IMR-90 (cell line): ENCODE results near the gene PDCL3. TPM values are rescaled to one million over a fixed set of nuclear protein-coding genes. Genes with fewer than 3 reads are reported as not detected.

Experiments used
- ATAC-seq: fragments of 200-7000 bp; cut with Tn5 transposase; 2 replicates; pipeline ENCODE4 v1.9.1; 2020; ENCODE audit warnings: low read depth, mild to moderate bottlenecking, moderate library complexity
- BruUV-seq: library from RNA; stranded (reverse); fragments of 400-500 nt; replicated peaks from 2 replicates; lab custom pipeline; 2021; lab: Mats Ljungman, UMichigan
- CTCF ChIA-PET: fragments of 300-600 bp; formaldehyde crosslinking; extraction: SDS; loops from one replicate; lab custom pipeline; 2021; ENCODE audit warnings: antibody characterized with exemption; lab: Yijun Ruan, JAX
- POLR2A ChIA-PET: fragments of 300-600 bp; sonication (Branson Sonifier 250); formaldehyde crosslinking; loops from one replicate; lab custom pipeline; 2022; ENCODE audit warnings: antibody characterized with exemption; ENCODE audit not compliant: unreplicated experiment; lab: Charles Lee
- DNase-seq: peaks from one replicate; pipeline ENCODE4 v3.0.0; 2013
- H2AFZ ChIP-seq: replicated peaks from 2 replicates; pipeline ENCODE3; 2013; ENCODE audit warnings: low read length, mild to moderate bottlenecking; ENCODE audit not compliant: poor library complexity
- H2AK5ac ChIP-seq: 2 replicates; pipeline ENCODE4 v1.6.1; 2013; ENCODE audit warnings: low read depth, low read length, inconsistent platforms
- H2AK9ac ChIP-seq: replicated peaks from 2 replicates; pipeline ENCODE3; 2013; ENCODE audit warnings: mild to moderate bottlenecking, low read depth, low read length, moderate library complexity; ENCODE audit not compliant: poor library complexity
- H2BK120ac ChIP-seq: 2 replicates; pipeline ENCODE4 v1.6.1; 2013; ENCODE audit warnings: low read depth, low read length, inconsistent platforms
- H2BK15ac ChIP-seq: 3 replicates; pipeline ENCODE4 v1.6.1; 2013; ENCODE audit warnings: low read depth, low read length, inconsistent platforms
- H2BK20ac ChIP-seq: 2 replicates; pipeline ENCODE4 v1.6.1; 2013; ENCODE audit warnings: low read depth, mild to moderate bottlenecking, inconsistent platforms, low read length, moderate library complexity
- H2BK5ac ChIP-seq: 2 replicates; pipeline ENCODE4 v1.6.1; 2013; ENCODE audit warnings: mild to moderate bottlenecking, low read depth, low read length, inconsistent platforms; ENCODE audit not compliant: poor library complexity, severe bottlenecking
- H3K14ac ChIP-seq: replicated peaks from 2 replicates; pipeline ENCODE4 v1.6.1; 2013; ENCODE audit warnings: low read depth, low read length, inconsistent platforms
- H3K18ac ChIP-seq: 2 replicates; pipeline ENCODE4 v1.6.1; 2013; ENCODE audit warnings: low read depth, low read length, control low read depth
- H3K23ac ChIP-seq: 2 replicates; pipeline ENCODE4 v1.6.1; 2013; ENCODE audit warnings: low read depth, low read length, inconsistent platforms
- H3K27ac ChIP-seq: 2 replicates; pipeline ENCODE4 v1.5.1; 2013; ENCODE audit warnings: mild to moderate bottlenecking, control low read depth, low read length; ENCODE audit not compliant: insufficient read depth
- H3K27me3 ChIP-seq: 2 replicates; pipeline ENCODE4 v1.6.1; 2013; ENCODE audit warnings: low read length; ENCODE audit not compliant: control insufficient read depth, insufficient read depth
- H3K36me3 ChIP-seq: 2 replicates; pipeline ENCODE4 v1.6.1; 2013; ENCODE audit warnings: low read length, mixed read lengths; ENCODE audit not compliant: control insufficient read depth, insufficient read depth
- H3K4ac ChIP-seq: 2 replicates; pipeline ENCODE4 v1.6.1; 2013; ENCODE audit warnings: low read depth, low read length, inconsistent platforms
- H3K4me1 ChIP-seq: 2 replicates; pipeline ENCODE4 v1.6.1; 2013; ENCODE audit warnings: low read length, mixed read lengths; ENCODE audit not compliant: control insufficient read depth, insufficient read depth
- H3K4me2 ChIP-seq: 2 replicates; pipeline ENCODE4 v1.6.1; 2013; ENCODE audit warnings: low read depth, mild to moderate bottlenecking, control low read depth, low read length, moderate library complexity
- H3K4me3 ChIP-seq: 2 replicates; pipeline ENCODE4 v1.5.1; 2013; ENCODE audit warnings: low read depth, mild to moderate bottlenecking, control low read depth, low read length, moderate library complexity; ENCODE audit not compliant: insufficient read depth
- H3K56ac ChIP-seq: 2 replicates; pipeline ENCODE4 v1.6.1; 2013; ENCODE audit warnings: low read length, inconsistent platforms; ENCODE audit not compliant: insufficient read depth; ENCODE audit errors: extremely low read depth
- H3K79me1 ChIP-seq, 2 experiments: 2 replicates each; pipeline ENCODE4 v1.6.1; 2013; ENCODE audit warnings: low read length in 2 of 2, inconsistent platforms in 1 of 2, low read depth in 1 of 2
- H3K9ac ChIP-seq: 2 replicates; pipeline ENCODE4 v1.6.1; 2013; ENCODE audit warnings: low read depth, low read length, control low read depth
- H3K9me1 ChIP-seq: 2 replicates; pipeline ENCODE4 v1.6.1; 2013; ENCODE audit warnings: low read length, inconsistent platforms; ENCODE audit not compliant: insufficient read depth
- H3K9me3 ChIP-seq: 2 replicates; pipeline ENCODE4 v1.6.1; 2013; ENCODE audit warnings: low read length; ENCODE audit not compliant: control insufficient read depth, insufficient read depth
- H4K20me1 ChIP-seq: 2 replicates; pipeline ENCODE4 v1.6.1; 2013; ENCODE audit warnings: low read length, inconsistent platforms; ENCODE audit not compliant: insufficient read depth
- H4K5ac ChIP-seq: 2 replicates; pipeline ENCODE4 v1.6.1; 2013; ENCODE audit warnings: mild to moderate bottlenecking, low read depth, low read length, control low read depth
- H4K8ac ChIP-seq, 2 experiments: 2 replicates each; pipeline ENCODE4 v1.6.1; 2013; ENCODE audit warnings: low read depth in 2 of 2, low read length in 2 of 2, control low read depth in 1 of 2, inconsistent platforms in 1 of 2
- H4K91ac ChIP-seq: 2 replicates; pipeline ENCODE4 v1.6.1; 2013; ENCODE audit warnings: low read depth, low read length, inconsistent platforms; ENCODE audit not compliant: insufficient read depth
- BHLHE40 ChIP-seq: fragments of 150-350 bp; IDR thresholded peaks from 2 replicates; pipeline ENCODE4 v1.6.1; 2016; ENCODE audit warnings: mild to moderate bottlenecking, low read depth, low read length
- CEBPB ChIP-seq: IDR thresholded peaks from 2 replicates; pipeline ENCODE4 v1.6.1; 2012; ENCODE audit warnings: low read depth, low read length, improper control_type of control experiment
- CHD1 ChIP-seq: IDR thresholded peaks from 2 replicates; pipeline ENCODE4 v1.6.1; 2012; ENCODE audit warnings: low read depth, low read length, improper control_type of control experiment
- FOS ChIP-seq: fragments of 150-350 bp; IDR thresholded peaks from 2 replicates; pipeline ENCODE4 v1.6.1; 2016; ENCODE audit warnings: low read depth, low read length
- MAFK ChIP-seq: IDR thresholded peaks from 2 replicates; pipeline ENCODE4 v1.6.1; 2012; ENCODE audit warnings: low read depth, low read length, improper control_type of control experiment
- MAZ ChIP-seq: IDR thresholded peaks from 2 replicates; pipeline ENCODE4 v1.6.1; 2012; ENCODE audit warnings: low read depth, mild to moderate bottlenecking, low read length, improper control_type of control experiment, moderate library complexity, borderline replicate concordance
- MXI1 ChIP-seq: IDR thresholded peaks from 2 replicates; pipeline ENCODE4 v1.6.1; 2012; ENCODE audit warnings: low read depth, mild to moderate bottlenecking, low read length, moderate library complexity, borderline replicate concordance
- NFE2L2 ChIP-seq: fragments of 150-350 bp; IDR thresholded peaks from 2 replicates; pipeline ENCODE4 v1.6.1; 2016; ENCODE audit warnings: low read depth, mild to moderate bottlenecking, low read length
- POLR2A ChIP-seq: IDR thresholded peaks from 2 replicates; pipeline ENCODE4 v1.6.1; 2012; ENCODE audit warnings: mild to moderate bottlenecking, low read depth, low read length
- RAD21 ChIP-seq: IDR thresholded peaks from 2 replicates; pipeline ENCODE4 v1.6.1; 2012; ENCODE audit warnings: low read length, improper control_type of control experiment
- RCOR1 ChIP-seq: IDR thresholded peaks from 2 replicates; pipeline ENCODE4 v1.6.1; 2012; ENCODE audit warnings: mild to moderate bottlenecking, low read length, improper control_type of control experiment; ENCODE audit not compliant: insufficient replicate concordance
- RFX5 ChIP-seq: IDR thresholded peaks from 2 replicates; pipeline ENCODE4 v1.8.0; 2012; ENCODE audit warnings: low read depth, mild to moderate bottlenecking, low read length, moderate library complexity
- SMC3 ChIP-seq: fragments of 150-350 bp; IDR thresholded peaks from 2 replicates; pipeline ENCODE4 v1.6.1; 2016; ENCODE audit warnings: low read depth, mild to moderate bottlenecking, antibody characterized with exemption, low read length, moderate library complexity
- USF2 ChIP-seq: fragments of 150-350 bp; IDR thresholded peaks from 2 replicates; pipeline ENCODE4 v1.6.1; 2017; ENCODE audit warnings: mild to moderate bottlenecking, antibody characterized with exemption, low read length, low read depth
- WGBS, 2 experiments: methylation state at CpG; one replicate each; pipeline versions ENCODE4 v1.1.5 to v1.1.7; 2013; ENCODE audit warnings: missing lambda C conversion rate in 2 of 2; ENCODE audit not compliant: insufficient read length in 1 of 2; ENCODE audit errors: extremely low coverage in 2 of 2; 5-methylcytosine and 5-hydroxymethylcytosine counted together
- dilution Hi-C: fragments of 300-500 bp; cut with HindIII; formaldehyde crosslinking; loops from one replicate; pipeline ENCODE4 v1.14.3; 2018; ENCODE audit warnings: low sequenced_read_pairs; ENCODE audit not compliant: unreplicated experiment
- in situ Hi-C: fragments of 300-500 bp; cut with MboI; formaldehyde crosslinking; loops from 3 replicates; pipeline ENCODE4 v1.14.3; 2019; ENCODE audit warnings: low sequenced_read_pairs, inconsistent platforms, mixed read lengths
- intact Hi-C: fragments of 100-400 bp; cut with micrococcal nuclease; formaldehyde crosslinking; loops from 2 replicates; pipeline ENCODE4 v1.10.0; 2022
- polyA plus RNA-seq, 3 experiments: library from polyadenylated mRNA; depleted of rRNA; stranded (reverse); fragments of >200 nt; gene quantifications; 2 replicates each; pipeline ENCODE4 v1.2.3, GENCODE V29; 2012; ENCODE audit warnings: low replicate concordance in 1 of 3
- total RNA-seq: library from RNA; depleted of rRNA; stranded (reverse); fragments of >200 nt; gene quantifications from 2 replicates; pipeline ENCODE4 v1.2.3, GENCODE V29; 2012
- TF ChIP-seq, protein P1 (sequence below): fragments of 150-350 bp; IDR thresholded peaks from 2 replicates; pipeline ENCODE4 v1.6.1; 2016; ENCODE audit warnings: low read depth, mild to moderate bottlenecking, low read length, moderate library complexity, borderline replicate concordance
- TF ChIP-seq, protein P2 (sequence below): conservative IDR thresholded peaks from 2 replicates; pipeline ENCODE4 v1.5.1; 2012; ENCODE audit warnings: mild to moderate bottlenecking, low read depth, low read length, improper control_type of control experiment

Gene PDCL3
- total and polyA plus RNA-seq, 2 of the 4 experiments (the other 2 are of a cell fraction), result 9.5 to 26.4 TPM

DNA sequence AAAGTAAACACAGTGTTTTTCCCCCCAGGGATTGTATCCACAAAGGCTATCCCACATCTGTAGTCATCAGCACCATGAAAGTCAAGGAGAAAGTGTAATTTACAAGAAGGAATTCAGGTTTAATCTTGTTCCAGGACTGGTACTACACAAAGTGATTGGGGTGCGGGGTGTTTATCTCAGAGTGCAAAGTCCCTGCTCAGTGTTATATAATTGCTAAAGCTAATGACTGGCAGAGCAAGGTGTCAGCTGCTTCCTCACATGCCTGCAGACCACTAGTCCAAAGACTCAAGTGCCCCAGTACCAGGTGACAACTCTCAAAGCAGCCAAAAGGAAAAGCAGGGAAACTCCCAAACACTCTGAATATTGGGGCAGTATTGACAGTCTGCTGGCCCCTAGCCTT is 40.4 kb upstream of the PDCL3 start:
- WGBS, 2 experiments, result no CpG with 5 or more reads among the region's 1 CpG
- no TSS peak for BruUV-seq
- no peak overlapping the region for H2BK20ac ChIP-seq

More for the DNA sequence above, 40.4 kb upstream of the PDCL3 start:
- H3K56ac ChIP-seq, result no peak overlapping the region
- no peaks in the 10 kb centered on the region for H3K4me1 ChIP-seq
- no peak overlapping the region for H2AK5ac ChIP-seq
- no peak for ATAC-seq
- no peak overlapping the region for H2BK15ac ChIP-seq
- in situ Hi-C loops (no loop called here), dilution Hi-C loops (no loop called here), intact Hi-C loops (no loop called here)
- H3K9ac ChIP-seq, result no peak overlapping the region
- no peaks in the 10 kb centered on the region for H3K9me1 ChIP-seq
- H3K14ac ChIP-seq, result no peak overlapping the region
- no peak overlapping the region for H4K5ac ChIP-seq
- no peaks in the 10 kb centered on the region for H3K9me3 ChIP-seq
- H3K4ac ChIP-seq, result no peak overlapping the region
- no peak overlapping the region for H2BK5ac ChIP-seq
- no peak overlapping the region for H3K4me2 ChIP-seq
- H2BK120ac ChIP-seq, result no peak overlapping the region
- ChIA-PET CTCF (no interaction called here), POLR2A (no interaction called here)
- H2AK9ac ChIP-seq, result no peak overlapping the region
- no peak overlapping the region for H2AFZ ChIP-seq
- H4K20me1 ChIP-seq, result no peaks in the 10 kb centered on the region
- DNase-seq, result no peak
- H4K8ac ChIP-seq, result no peak overlapping the region
- H4K91ac ChIP-seq, result no peak overlapping the region
- no peaks in the 10 kb centered on the region for H3K79me1 ChIP-seq
- H3K27ac ChIP-seq, result no peak overlapping the region
- no peak overlapping the region for H3K23ac ChIP-seq
- no peaks in the 10 kb centered on the region for H3K36me3 ChIP-seq
- TF ChIP-seq CEBPB, result no peak
- TF ChIP-seq RCOR1, result no peak
- TF ChIP-seq BHLHE40, result no peak
- no peak for TF ChIP-seq FOS
- TF ChIP-seq MAFK, result no peak
- no peak for TF ChIP-seq SMC3
- TF ChIP-seq MXI1, result no peak
- TF ChIP-seq CHD1, result no peak
- TF ChIP-seq, protein P1, sequence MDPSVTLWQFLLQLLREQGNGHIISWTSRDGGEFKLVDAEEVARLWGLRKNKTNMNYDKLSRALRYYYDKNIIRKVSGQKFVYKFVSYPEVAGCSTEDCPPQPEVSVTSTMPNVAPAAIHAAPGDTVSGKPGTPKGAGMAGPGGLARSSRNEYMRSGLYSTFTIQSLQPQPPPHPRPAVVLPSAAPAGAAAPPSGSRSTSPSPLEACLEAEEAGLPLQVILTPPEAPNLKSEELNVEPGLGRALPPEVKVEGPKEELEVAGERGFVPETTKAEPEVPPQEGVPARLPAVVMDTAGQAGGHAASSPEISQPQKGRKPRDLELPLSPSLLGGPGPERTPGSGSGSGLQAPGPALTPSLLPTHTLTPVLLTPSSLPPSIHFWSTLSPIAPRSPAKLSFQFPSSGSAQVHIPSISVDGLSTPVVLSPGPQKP, result no peak
- no peak for TF ChIP-seq NFE2L2
- no peak for TF ChIP-seq RAD21
- no peak for TF ChIP-seq RFX5
- no peak for TF ChIP-seq MAZ
- TF ChIP-seq, protein P2, sequence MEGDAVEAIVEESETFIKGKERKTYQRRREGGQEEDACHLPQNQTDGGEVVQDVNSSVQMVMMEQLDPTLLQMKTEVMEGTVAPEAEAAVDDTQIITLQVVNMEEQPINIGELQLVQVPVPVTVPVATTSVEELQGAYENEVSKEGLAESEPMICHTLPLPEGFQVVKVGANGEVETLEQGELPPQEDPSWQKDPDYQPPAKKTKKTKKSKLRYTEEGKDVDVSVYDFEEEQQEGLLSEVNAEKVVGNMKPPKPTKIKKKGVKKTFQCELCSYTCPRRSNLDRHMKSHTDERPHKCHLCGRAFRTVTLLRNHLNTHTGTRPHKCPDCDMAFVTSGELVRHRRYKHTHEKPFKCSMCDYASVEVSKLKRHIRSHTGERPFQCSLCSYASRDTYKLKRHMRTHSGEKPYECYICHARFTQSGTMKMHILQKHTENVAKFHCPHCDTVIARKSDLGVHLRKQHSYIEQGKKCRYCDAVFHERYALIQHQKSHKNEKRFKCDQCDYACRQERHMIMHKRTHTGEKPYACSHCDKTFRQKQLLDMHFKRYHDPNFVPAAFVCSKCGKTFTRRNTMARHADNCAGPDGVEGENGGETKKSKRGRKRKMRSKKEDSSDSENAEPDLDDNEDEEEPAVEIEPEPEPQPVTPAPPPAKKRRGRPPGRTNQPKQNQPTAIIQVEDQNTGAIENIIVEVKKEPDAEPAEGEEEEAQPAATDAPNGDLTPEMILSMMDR, result no peak
- no peak for TF ChIP-seq USF2
- TF ChIP-seq POLR2A, result no peak
- H3K27me3 ChIP-seq, result no peaks in the 10 kb centered on the region; the same call in none of the 2 replicates
- H3K18ac ChIP-seq, result no peak overlapping the region
- no peak overlapping the region for H3K4me3 ChIP-seq
